GM12878 (cell line): ENCODE data around the gene SLC5A10. TPM values are rescaled to one million over a fixed set of nuclear protein-coding genes. Genes with fewer than 3 reads are reported as not detected.

Experiments
- ATAC-seq: fragments of 200-7000 bp; cut with Tn5 transposase; 3 replicates; pipeline ENCODE4 v1.9.1; 2020; ENCODE audit warnings: mild to moderate bottlenecking, moderate library complexity
- BruUV-seq: library from RNA; stranded (reverse); fragments of 400-500 nt; replicated peaks from 2 replicates; lab custom pipeline; 2021; lab: Mats Ljungman, UMichigan
- CTCF ChIA-PET: fragments of 300-600 bp; sonication (Branson Sonifier 250); formaldehyde crosslinking; extraction: SDS; loops from one replicate; lab custom pipeline; 2021; ENCODE audit warnings: inconsistent platforms; lab: Yijun Ruan, JAX
- POLR2A ChIA-PET: fragments of 350-600 bp; formaldehyde crosslinking; extraction: SDS; loops from one replicate; lab custom pipeline; 2021; ENCODE audit warnings: inconsistent platforms; lab: Charles Lee
- RAD21 ChIA-PET: fragments of 300-600 bp; sonication (Branson Sonifier 250); formaldehyde crosslinking; loops from one replicate; lab custom pipeline; 2023; ENCODE audit warnings: antibody characterized with exemption; ENCODE audit not compliant: unreplicated experiment; lab: Charles Lee
- SMC1A ChIA-PET: fragments of 300-600 bp; sonication (Branson Sonifier 250); formaldehyde crosslinking; loops from one replicate; lab custom pipeline; 2023; ENCODE audit not compliant: unreplicated experiment, uncharacterized antibody; lab: Charles Lee
- DNase-seq: peaks from one replicate; pipeline ENCODE4 v3.0.0-alpha.2; 2011; ENCODE audit warnings: low read depth, low spot score
- FAIRE-seq: peaks from 3 replicates; lab custom pipeline; 2011; peaks lifted over from hg19 to GRCh38; lab: Jason Lieb, UNC
- H2AFZ ChIP-seq: 2 replicates; pipeline ENCODE4 v1.6.0; 2011; ENCODE audit warnings: low read depth, low read length, control low read depth; ENCODE audit not compliant: control insufficient read depth
- H3K27ac ChIP-seq: 2 replicates; pipeline ENCODE4 v1.5.1; 2011; ENCODE audit warnings: control low read depth; ENCODE audit not compliant: control insufficient read depth, insufficient read depth
- H3K27me3 ChIP-seq, 2 experiments: replicated peaks in 1 of 2; 2 replicates each; pipeline versions ENCODE4 v1.6.0 to v1.6.1; 2011; ENCODE audit warnings: low read length in 1 of 2; ENCODE audit not compliant: control insufficient read depth in 2 of 2, insufficient read depth in 2 of 2
- H3K36me3 ChIP-seq, 2 experiments: 2 replicates each; pipeline ENCODE4 v1.5.1; 2011; ENCODE audit warnings: low read length in 1 of 2; ENCODE audit not compliant: control insufficient read depth in 2 of 2, insufficient read depth in 2 of 2
- H3K4me1 ChIP-seq: 2 replicates; pipeline ENCODE4 v1.6.1; 2011; ENCODE audit warnings: mild to moderate bottlenecking, low read length, moderate library complexity, mixed read lengths; ENCODE audit not compliant: control insufficient read depth, insufficient read depth
- H3K4me2 ChIP-seq: 2 replicates; pipeline ENCODE4 v1.6.0; 2011; ENCODE audit warnings: control low read depth; ENCODE audit not compliant: control insufficient read depth, insufficient read depth
- H3K4me3 ChIP-seq: fragments of 200-600 bp; sonication (generic); 2 replicates; pipeline ENCODE4 v1.5.1; 2016
- H3K79me2 ChIP-seq: 2 replicates; pipeline ENCODE4 v1.6.0; 2011; ENCODE audit warnings: low read length; ENCODE audit not compliant: control insufficient read depth, insufficient read depth
- H3K9ac ChIP-seq: 2 replicates; pipeline ENCODE4 v1.8.0; 2011; ENCODE audit warnings: low read length, control low read depth, mixed read lengths; ENCODE audit not compliant: control insufficient read depth, insufficient read depth
- H3K9me3 ChIP-seq: replicated peaks from 3 replicates; pipeline ENCODE4 v1.5.1; 2011; ENCODE audit warnings: mild to moderate bottlenecking, low read length; ENCODE audit not compliant: control insufficient read depth, insufficient read depth
- H4K20me1 ChIP-seq: 2 replicates; pipeline ENCODE4 v1.6.0; 2011; ENCODE audit not compliant: control insufficient read depth, insufficient read depth
- CTCF ChIP-seq, 3 experiments: IDR thresholded peaks in 2 of 3; conservative IDR thresholded peaks in 1 of 3; 2 replicates each; pipeline ENCODE4 v1.5.1; 2011; ENCODE audit warnings: low read depth in 3 of 3, low read length in 3 of 3, mild to moderate bottlenecking in 3 of 3, control low read depth in 2 of 3, moderate library complexity in 2 of 3, inconsistent platforms in 1 of 3, mixed read lengths in 1 of 3; ENCODE audit not compliant: control insufficient read depth in 2 of 3, insufficient read depth in 1 of 3; ENCODE audit errors: extremely low read depth in 1 of 3
- DPF2 ChIP-seq: fragments of 450-650 bp; IDR thresholded peaks from 2 replicates; pipeline ENCODE4 v1.6.1; 2017; ENCODE audit warnings: mild to moderate bottlenecking
- EP300 ChIP-seq, 2 experiments: fragments of 150-350 bp in 1 of 2; IDR thresholded peaks; 2 replicates each; pipeline ENCODE4 v1.6.1; 2011 to 2012; ENCODE audit warnings: low read depth in 2 of 2, low read length in 2 of 2, borderline replicate concordance in 1 of 2, improper control_type of control experiment in 1 of 2, inconsistent platforms in 1 of 2; ENCODE audit not compliant: control insufficient read depth in 1 of 2
- ETV6 ChIP-seq, 2 experiments: fragments of 450-650 bp in 1 of 2; IDR thresholded peaks in 1 of 2; conservative IDR thresholded peaks in 1 of 2; 2 replicates each; pipeline ENCODE4 v1.6.1; 2014; ENCODE audit warnings: antibody characterized with exemption in 1 of 2, borderline replicate concordance in 1 of 2, low read depth in 1 of 2, mild to moderate bottlenecking in 1 of 2, moderate library complexity in 1 of 2
- FOXK2 ChIP-seq: fragments of 450-650 bp; IDR thresholded peaks from 2 replicates; pipeline ENCODE4 v1.6.1; 2017; ENCODE audit warnings: mild to moderate bottlenecking, moderate library complexity
- HDAC2 ChIP-seq: fragments of 200-600 bp; sonication (generic); IDR thresholded peaks from 2 replicates; pipeline ENCODE4 v1.6.1; 2017
- IKZF1 ChIP-seq: fragments of 450-650 bp; conservative IDR thresholded peaks from 2 replicates; pipeline ENCODE4 v1.6.1; 2017; ENCODE audit warnings: antibody characterized with exemption, mild to moderate bottlenecking
- IKZF2 ChIP-seq, 2 experiments: fragments of 450-650 bp; IDR thresholded peaks; 2 replicates each; pipeline ENCODE4 v1.6.1; 2017; ENCODE audit warnings: mild to moderate bottlenecking in 2 of 2, moderate library complexity in 2 of 2
- IRF3 ChIP-seq: fragments of 450-650 bp; IDR thresholded peaks from 2 replicates; pipeline ENCODE4 v1.6.1; 2014; ENCODE audit warnings: mild to moderate bottlenecking
- KAT2A ChIP-seq: conservative IDR thresholded peaks from 2 replicates; pipeline ENCODE4 v1.6.1; 2011; ENCODE audit warnings: low read depth, low read length; ENCODE audit not compliant: control insufficient read depth
- KDM1A ChIP-seq: fragments of 200-600 bp; sonication (generic); IDR thresholded peaks from 2 replicates; pipeline ENCODE4 v1.6.1; 2016; ENCODE audit warnings: borderline replicate concordance
- SMAD5 ChIP-seq: IDR thresholded peaks from 2 replicates; pipeline ENCODE4 v1.6.1; 2016; ENCODE audit warnings: antibody characterized with exemption, low read depth
- ZBTB33 ChIP-seq: fragments of 450-650 bp; IDR thresholded peaks from 2 replicates; pipeline ENCODE4 v1.6.1; 2017; ENCODE audit warnings: mild to moderate bottlenecking
- ZNF687 ChIP-seq: fragments of 450-650 bp; IDR thresholded peaks from 2 replicates; pipeline ENCODE4 v1.6.1; 2017; ENCODE audit warnings: mild to moderate bottlenecking, moderate library complexity
- ZZZ3 ChIP-seq: IDR thresholded peaks from 2 replicates; pipeline ENCODE4 v1.6.1; 2011; ENCODE audit warnings: low read depth; ENCODE audit not compliant: control insufficient read depth, insufficient read length
- WGBS: methylation state at CpG from one replicate; pipeline ENCODE4 v1.1.6; 2016; ENCODE audit warnings: low lambda C conversion rate; ENCODE audit not compliant: insufficient replicate concordance, insufficient coverage; ENCODE audit errors: missing lambda C conversion rate; 5-methylcytosine and 5-hydroxymethylcytosine counted together
- in situ Hi-C: fragments of 300-500 bp; cut with MboI; formaldehyde crosslinking; loops from 9 replicates; pipeline ENCODE4 v1.14.3; 2018; ENCODE audit warnings: mixed read lengths
- intact Hi-C: fragments of 100-400 bp; cut with micrococcal nuclease; formaldehyde crosslinking; loops from one replicate; pipeline ENCODE4 v1.14.2; 2022; ENCODE audit not compliant: unreplicated experiment
- polyA plus RNA-seq, 11 experiments: library from polyadenylated mRNA; depleted of rRNA in 4 of 11; unstranded in 6 of 11; stranded (reverse) in 5 of 11; fragments of >200 nt; fragmentation: Nextera tagmentation in 4 of 11; fragmentation: Illumina TruSeq in 1 of 11; extraction: Ambion mirVana in 4 of 11; extraction: Trizol in 1 of 11; gene quantifications; 1 replicate in 1 of 11; 2 replicates in 10 of 11; pipeline versions ENCODE4 v1.2.1 to v1.2.3, GENCODE V29; 2011 to 2016; ENCODE audit warnings: inconsistent platforms in 2 of 11, missing spikeins in 2 of 11, low read depth in 1 of 11
- total RNA-seq, 4 experiments: library from RNA; depleted of rRNA in 3 of 4; stranded (reverse); fragments of >200 nt in 3 of 4; fragmentation: Illumina TruSeq in 1 of 4; extraction: Trizol in 1 of 4; gene quantifications; 2 replicates each; pipeline versions ENCODE4 v1.2.1 to v1.2.3, GENCODE V29; 2013 to 2021

Gene SLC5A10
- total and polyA plus RNA-seq, 10 of the 15 experiments (the other 5 are each of a cell fraction or from before 2014, with no cell fraction given) = under 0.01 to 0.18 (median 0.07) TPM; not detected in 4

- intact Hi-C loops = no loop called here
- Histone ChIP-seq H3K36me3 (peaks cover 0 to 20% of the 10 kb centered on the region in 2 experiments; a peak in 2 of 4 replicates), H3K4me1 (no peaks in the 10 kb centered on the region), H2AFZ (no peak overlapping the region), H3K27ac (no peak overlapping the region), H4K20me1 (no peaks in the 10 kb centered on the region), H3K79me2 (no peaks in the 10 kb centered on the region), H3K9me3 (no peaks in the 10 kb centered on the region), H3K27me3 (no peaks in the 10 kb centered on the region), H3K9ac (no peak overlapping the region), H3K4me3 (no peak overlapping the region), H3K4me2 (no peak overlapping the region)
- POLR2A ChIA-PET = no interaction called here
- FAIRE-seq (no peak), ATAC-seq (no peak), DNase-seq (no peak)
- CTCF ChIA-PET = interaction anchor here (0.8 kb wide), 1 partner anchor 20 kb away, joined by 3 read pairs; no protein-coding TSS in a partner anchor
- 88% methylated on average over 13 of the region's 13 CpGs for WGBS
- in situ Hi-C loops = no loop called here
- RAD21 ChIA-PET = no interaction called here
- no TSS peak for BruUV-seq
- TF ChIP-seq IKZF2 (IDR thresholded peaks at IDR 0.05) = no peak
- TF ChIP-seq FOXK2 = no peak
- TF ChIP-seq KAT2A = no peak
- TF ChIP-seq ZZZ3 = no peak
- no peak for TF ChIP-seq DPF2
- TF ChIP-seq KDM1A = no peak
- TF ChIP-seq IRF3 = no peak
- TF ChIP-seq SMAD5 = no peak
- no peak for TF ChIP-seq ZNF687
- no peak for TF ChIP-seq EP300 (IDR thresholded peaks at IDR 0.05; ENCODE audit: borderline replicate concordance in 1 of 2, control insufficient read depth in 1 of 2, low read depth in 2 of 2, low read length in 2 of 2)
- TF ChIP-seq IKZF1 = no peak
- no peak for TF ChIP-seq ETV6 (conservative IDR thresholded peaks at IDR 0.05 in 1 of 2, IDR thresholded peaks at IDR 0.05 in 1 of 2; ENCODE audit: borderline replicate concordance in 1 of 2, low read depth in 1 of 2)
- TF ChIP-seq ZBTB33 = no peak
- no peak for TF ChIP-seq HDAC2
- no peak for TF ChIP-seq CTCF (IDR thresholded peaks at IDR 0.05 in 2 of 3, conservative IDR thresholded peaks at IDR 0.05 in 1 of 3; ENCODE audit: control insufficient read depth in 2 of 3, extremely low read depth in 1 of 3, insufficient read depth in 1 of 3, low read depth in 3 of 3, low read length in 3 of 3)
- SMC1A ChIA-PET = no interaction called here
These were observed 28.8 kb downstream of the SLC5A10 start for GRCh38 chr17:18980682-18981334.
